Panc1 (cell line): ENCODE measurements around the gene TEX52. TPM values are rescaled to one million over a fixed set of nuclear protein-coding genes. Genes with fewer than 3 reads are reported as not detected.

Source experiments
- ATAC-seq: fragments of 200-7000 bp; cut with Tn5 transposase; 2 replicates; pipeline ENCODE4 v1.9.1; 2020; ENCODE audit warnings: mild to moderate bottlenecking, moderate library complexity
- BruUV-seq: library from RNA; stranded (reverse); fragments of 400-500 nt; replicated peaks from 2 replicates; lab custom pipeline; 2021; lab: Mats Ljungman, UMichigan
- CTCF ChIA-PET: fragments of 300-600 bp; sonication (Branson Sonifier 250); formaldehyde crosslinking; loops from one replicate; lab custom pipeline; 2022; ENCODE audit warnings: antibody characterized with exemption; lab: Charles Lee
- POLR2A ChIA-PET: fragments of 300-600 bp; sonication (Branson Sonifier 250); formaldehyde crosslinking; loops from one replicate; lab custom pipeline; 2022; ENCODE audit warnings: antibody characterized with exemption; lab: Charles Lee
- DNase-seq: peaks from one replicate; pipeline ENCODE4 v3.0.0-alpha.2; 2010; ENCODE audit warnings: low read depth, low spot score
- H3K27ac ChIP-seq: 2 replicates; pipeline ENCODE4 v1.5.1; 2011; ENCODE audit warnings: mild to moderate bottlenecking, low read length, inconsistent platforms
- H3K27me3 ChIP-seq: fragments of 200-500 bp; sonication (Bioruptor generic); 2 replicates; pipeline ENCODE4 v1.6.0; 2014; ENCODE audit warnings: low read length, inconsistent platforms; ENCODE audit not compliant: control insufficient read depth, insufficient read depth
- H3K36me3 ChIP-seq: fragments of 200-500 bp; sonication (Bioruptor generic); 2 replicates; pipeline ENCODE4 v1.5.1; 2014; ENCODE audit warnings: inconsistent platforms, mild to moderate bottlenecking, low read length, moderate library complexity; ENCODE audit not compliant: control insufficient read depth, insufficient read depth
- H3K4me1 ChIP-seq: 2 replicates; pipeline ENCODE4 v1.5.1; 2011; ENCODE audit warnings: inconsistent platforms, mild to moderate bottlenecking, low read length, moderate library complexity; ENCODE audit not compliant: control insufficient read depth, insufficient read depth
- H3K4me3 ChIP-seq, 2 experiments: 2 replicates each; pipeline ENCODE4 v1.5.1; 2011 to 2012; ENCODE audit warnings: low read depth in 2 of 2, low read length in 2 of 2, mild to moderate bottlenecking in 2 of 2, inconsistent platforms in 1 of 2, moderate library complexity in 1 of 2
- H3K9me3 ChIP-seq: fragments of 200-500 bp; sonication (Bioruptor generic); 2 replicates; pipeline ENCODE4 v1.5.1; 2014; ENCODE audit warnings: low read depth, mild to moderate bottlenecking, inconsistent platforms, low read length, moderate library complexity; ENCODE audit not compliant: control insufficient read depth, insufficient read depth
- POLR2AphosphoS5 ChIP-seq: IDR thresholded peaks from 2 replicates; pipeline ENCODE4 v1.6.1; 2012; ENCODE audit warnings: mild to moderate bottlenecking, low read depth, low read length, moderate library complexity
- SIN3A ChIP-seq: IDR thresholded peaks from 2 replicates; pipeline ENCODE4 v1.6.1; 2012; ENCODE audit warnings: low read depth, mild to moderate bottlenecking, low read length, moderate library complexity, borderline replicate concordance; ENCODE audit not compliant: insufficient read depth
- TCF7L2 ChIP-seq: IDR thresholded peaks from 2 replicates; pipeline ENCODE4 v1.6.1; 2011; ENCODE audit warnings: mild to moderate bottlenecking, low read depth, low read length, inconsistent platforms
- in situ Hi-C: cut with HindIII; loops from 2 replicates; pipeline ENCODE4 v1.10.0; 2016; ENCODE audit warnings: low sequenced_read_pairs, low pct_unique_long_range_greater_than_20kb
- intact Hi-C: fragments of 100-400 bp; cut with micrococcal nuclease; formaldehyde crosslinking; loops from one replicate; pipeline ENCODE4 v1.10.0; 2022; ENCODE audit not compliant: unreplicated experiment
- total RNA-seq: library from RNA; stranded (reverse); gene quantifications from one replicate; pipeline ENCODE4 v1.2.1, GENCODE V29; 2021; ENCODE audit not compliant: unreplicated experiment
- TF ChIP-seq, protein P1 (sequence below): fragments of 450-650 bp; IDR thresholded peaks from 2 replicates; pipeline ENCODE4 v1.5.1; 2017; ENCODE audit warnings: mild to moderate bottlenecking
- TF ChIP-seq, protein P2 (sequence below), 2 experiments: IDR thresholded peaks; 2 replicates each; pipeline ENCODE4 v1.6.1; 2011 to 2012; ENCODE audit warnings: low read depth in 2 of 2, control low read depth in 1 of 2, low read length in 1 of 2, mild to moderate bottlenecking in 1 of 2, moderate library complexity in 1 of 2; ENCODE audit not compliant: insufficient read depth in 1 of 2

The TEX52 gene
- total RNA-seq, 1 experiment from 2014 or later = not detected

DNA sequence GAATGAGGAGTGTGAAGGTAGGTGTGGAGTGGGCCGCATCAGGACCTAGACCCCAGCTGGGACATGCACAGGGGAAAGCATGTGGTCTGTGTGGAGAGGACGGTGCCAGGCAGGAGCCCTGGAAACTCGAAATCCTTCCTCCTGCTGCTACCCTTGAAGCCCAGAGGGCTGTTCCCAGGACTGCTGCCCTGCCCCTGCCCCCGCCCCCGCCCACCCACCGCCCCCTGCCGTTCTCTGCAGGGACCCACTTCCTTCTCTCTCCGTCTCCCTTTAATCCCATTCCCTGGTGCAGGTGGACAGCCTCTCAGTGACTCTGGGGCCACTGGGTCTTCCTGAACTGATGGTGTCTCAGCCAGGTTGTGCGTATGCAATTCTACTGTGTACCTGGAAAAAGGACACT, 36.4 kb downstream of the TEX52 start:
- CTCF ChIA-PET = no interaction called here
- DNase-seq (no peak), ATAC-seq (no peak)
- POLR2A ChIA-PET = no interaction called here
- Histone ChIP-seq H3K9me3 (no peaks in the 10 kb centered on the region), H3K4me1 (no peaks in the 10 kb centered on the region), H3K4me3 (no peak overlapping the region), H3K27me3 (no peaks in the 10 kb centered on the region), H3K27ac (no peak overlapping the region), H3K36me3 (0 out of 2 replicates have a peak, but pooled peaks cover 2% of the 10 kb centered on the region)
- TF ChIP-seq SIN3A (no peak), POLR2AphosphoS5 (no peak), TCF7L2 (no peak)
- TF ChIP-seq, protein P1, sequence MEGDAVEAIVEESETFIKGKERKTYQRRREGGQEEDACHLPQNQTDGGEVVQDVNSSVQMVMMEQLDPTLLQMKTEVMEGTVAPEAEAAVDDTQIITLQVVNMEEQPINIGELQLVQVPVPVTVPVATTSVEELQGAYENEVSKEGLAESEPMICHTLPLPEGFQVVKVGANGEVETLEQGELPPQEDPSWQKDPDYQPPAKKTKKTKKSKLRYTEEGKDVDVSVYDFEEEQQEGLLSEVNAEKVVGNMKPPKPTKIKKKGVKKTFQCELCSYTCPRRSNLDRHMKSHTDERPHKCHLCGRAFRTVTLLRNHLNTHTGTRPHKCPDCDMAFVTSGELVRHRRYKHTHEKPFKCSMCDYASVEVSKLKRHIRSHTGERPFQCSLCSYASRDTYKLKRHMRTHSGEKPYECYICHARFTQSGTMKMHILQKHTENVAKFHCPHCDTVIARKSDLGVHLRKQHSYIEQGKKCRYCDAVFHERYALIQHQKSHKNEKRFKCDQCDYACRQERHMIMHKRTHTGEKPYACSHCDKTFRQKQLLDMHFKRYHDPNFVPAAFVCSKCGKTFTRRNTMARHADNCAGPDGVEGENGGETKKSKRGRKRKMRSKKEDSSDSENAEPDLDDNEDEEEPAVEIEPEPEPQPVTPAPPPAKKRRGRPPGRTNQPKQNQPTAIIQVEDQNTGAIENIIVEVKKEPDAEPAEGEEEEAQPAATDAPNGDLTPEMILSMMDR = no peak
- TF ChIP-seq, protein P2, sequence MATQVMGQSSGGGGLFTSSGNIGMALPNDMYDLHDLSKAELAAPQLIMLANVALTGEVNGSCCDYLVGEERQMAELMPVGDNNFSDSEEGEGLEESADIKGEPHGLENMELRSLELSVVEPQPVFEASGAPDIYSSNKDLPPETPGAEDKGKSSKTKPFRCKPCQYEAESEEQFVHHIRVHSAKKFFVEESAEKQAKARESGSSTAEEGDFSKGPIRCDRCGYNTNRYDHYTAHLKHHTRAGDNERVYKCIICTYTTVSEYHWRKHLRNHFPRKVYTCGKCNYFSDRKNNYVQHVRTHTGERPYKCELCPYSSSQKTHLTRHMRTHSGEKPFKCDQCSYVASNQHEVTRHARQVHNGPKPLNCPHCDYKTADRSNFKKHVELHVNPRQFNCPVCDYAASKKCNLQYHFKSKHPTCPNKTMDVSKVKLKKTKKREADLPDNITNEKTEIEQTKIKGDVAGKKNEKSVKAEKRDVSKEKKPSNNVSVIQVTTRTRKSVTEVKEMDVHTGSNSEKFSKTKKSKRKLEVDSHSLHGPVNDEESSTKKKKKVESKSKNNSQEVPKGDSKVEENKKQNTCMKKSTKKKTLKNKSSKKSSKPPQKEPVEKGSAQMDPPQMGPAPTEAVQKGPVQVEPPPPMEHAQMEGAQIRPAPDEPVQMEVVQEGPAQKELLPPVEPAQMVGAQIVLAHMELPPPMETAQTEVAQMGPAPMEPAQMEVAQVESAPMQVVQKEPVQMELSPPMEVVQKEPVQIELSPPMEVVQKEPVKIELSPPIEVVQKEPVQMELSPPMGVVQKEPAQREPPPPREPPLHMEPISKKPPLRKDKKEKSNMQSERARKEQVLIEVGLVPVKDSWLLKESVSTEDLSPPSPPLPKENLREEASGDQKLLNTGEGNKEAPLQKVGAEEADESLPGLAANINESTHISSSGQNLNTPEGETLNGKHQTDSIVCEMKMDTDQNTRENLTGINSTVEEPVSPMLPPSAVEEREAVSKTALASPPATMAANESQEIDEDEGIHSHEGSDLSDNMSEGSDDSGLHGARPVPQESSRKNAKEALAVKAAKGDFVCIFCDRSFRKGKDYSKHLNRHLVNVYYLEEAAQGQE (IDR thresholded peaks at IDR 0.05; ENCODE audit: insufficient read depth in 1 of 2, low read depth in 2 of 2, low read length in 1 of 2) = no peak
- no TSS peak for BruUV-seq
- intact Hi-C loops = no loop called here
- in situ Hi-C loops = no loop called here

DNA sequence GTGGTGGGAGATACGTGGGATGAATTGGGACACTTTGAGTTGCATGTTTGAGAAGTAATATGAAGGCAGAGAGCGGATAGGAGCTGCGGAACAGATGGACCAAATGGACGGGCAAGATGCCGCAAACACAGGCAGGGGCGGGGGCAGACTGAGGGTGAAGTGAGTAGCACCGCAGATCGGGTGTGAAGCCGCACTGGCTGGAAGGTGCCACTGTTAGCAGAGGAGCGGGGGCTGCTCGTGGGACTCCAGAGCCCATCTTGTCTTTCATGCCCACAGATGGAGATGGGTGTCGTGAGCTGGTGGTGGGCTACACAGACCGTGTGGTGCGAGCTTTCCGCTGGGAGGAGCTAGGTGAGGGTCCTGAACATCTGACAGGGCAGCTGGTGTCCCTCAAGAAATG, 37.0 kb downstream of the TEX52 start:
- H3K27ac ChIP-seq = no peak overlapping the region
- no peak for ATAC-seq
- intact Hi-C loops (no loop called here), in situ Hi-C loops (no loop called here)
- ChIA-PET POLR2A (no interaction called here), CTCF (no interaction called here)
- no peaks in the 10 kb centered on the region for H3K27me3 ChIP-seq
- no peak for TF ChIP-seq TCF7L2
- no peak for TF ChIP-seq POLR2AphosphoS5
- BruUV-seq = TSS peak; percentile 66
- H3K9me3 ChIP-seq = no peaks in the 10 kb centered on the region
- H3K4me3 ChIP-seq = no peak overlapping the region
- no peaks in the 10 kb centered on the region for H3K4me1 ChIP-seq
- no peak for DNase-seq
- 0 out of 2 replicates have a peak, but pooled peaks cover 2% of the 10 kb centered on the region for H3K36me3 ChIP-seq
